ENCODE data around the gene TDRKH.

DNA sequence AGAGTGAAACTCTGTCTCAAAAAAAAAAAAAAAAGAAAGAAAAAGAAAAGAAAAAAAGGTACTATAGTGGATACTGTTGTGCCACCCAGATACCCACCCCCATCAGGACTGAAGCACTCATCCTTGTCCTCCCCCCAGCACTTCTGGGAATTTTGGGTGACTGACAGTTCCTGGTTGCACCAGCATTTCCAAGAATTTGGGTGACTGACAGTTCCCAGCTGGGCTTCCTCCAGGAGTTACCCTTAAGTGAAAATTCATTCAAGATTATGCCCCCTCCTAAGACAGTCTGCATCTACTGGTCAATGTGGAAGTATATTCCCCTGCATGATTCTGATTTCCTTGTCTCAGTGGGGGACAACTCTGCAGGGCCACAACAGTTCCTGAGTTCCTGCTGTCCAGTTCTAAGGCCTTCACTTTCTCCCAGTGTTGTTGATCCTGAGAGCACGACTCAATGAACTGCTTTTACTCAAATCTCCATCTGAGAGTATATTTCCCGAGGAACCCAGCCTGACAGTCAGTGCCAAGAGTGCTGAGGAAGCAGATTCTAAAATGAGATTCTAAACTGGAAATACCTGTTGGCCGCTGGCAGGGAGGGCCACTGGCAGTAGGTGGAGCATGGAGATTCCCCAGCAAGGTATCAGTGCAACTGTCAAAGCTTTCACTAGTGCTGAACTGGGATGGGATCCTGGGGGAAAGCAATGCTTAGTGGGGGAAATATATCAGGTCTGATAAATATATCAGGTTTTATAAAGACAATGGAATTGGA lies 50.5 kb downstream of the TDRKH start:
- TF ChIP-seq, protein P1, sequence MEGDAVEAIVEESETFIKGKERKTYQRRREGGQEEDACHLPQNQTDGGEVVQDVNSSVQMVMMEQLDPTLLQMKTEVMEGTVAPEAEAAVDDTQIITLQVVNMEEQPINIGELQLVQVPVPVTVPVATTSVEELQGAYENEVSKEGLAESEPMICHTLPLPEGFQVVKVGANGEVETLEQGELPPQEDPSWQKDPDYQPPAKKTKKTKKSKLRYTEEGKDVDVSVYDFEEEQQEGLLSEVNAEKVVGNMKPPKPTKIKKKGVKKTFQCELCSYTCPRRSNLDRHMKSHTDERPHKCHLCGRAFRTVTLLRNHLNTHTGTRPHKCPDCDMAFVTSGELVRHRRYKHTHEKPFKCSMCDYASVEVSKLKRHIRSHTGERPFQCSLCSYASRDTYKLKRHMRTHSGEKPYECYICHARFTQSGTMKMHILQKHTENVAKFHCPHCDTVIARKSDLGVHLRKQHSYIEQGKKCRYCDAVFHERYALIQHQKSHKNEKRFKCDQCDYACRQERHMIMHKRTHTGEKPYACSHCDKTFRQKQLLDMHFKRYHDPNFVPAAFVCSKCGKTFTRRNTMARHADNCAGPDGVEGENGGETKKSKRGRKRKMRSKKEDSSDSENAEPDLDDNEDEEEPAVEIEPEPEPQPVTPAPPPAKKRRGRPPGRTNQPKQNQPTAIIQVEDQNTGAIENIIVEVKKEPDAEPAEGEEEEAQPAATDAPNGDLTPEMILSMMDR (IDR thresholded peaks at IDR 0.05) = peak in 2 of 6 experiments; percentile 21 to 26
- TF ChIP-seq POLR2A (IDR thresholded peaks at IDR 0.05) = no peak

Measured in esophagus squamous epithelium (tissue), 4 donors.